NCI-H2196 (cell line): Measurements from ENCODE around the gene ELOB.

ENCODE experiments used
- DNase-seq: peaks from one replicate; lab custom pipeline; 2025; ENCODE audit not compliant: unreplicated experiment; lab: John Stamatoyannopoulos, UW

ELOB gene

GRCh38 chr16:2811703-2812471 lies 34.8 kb upstream of the ELOB start:
- DNase-seq: no peak

- no peak for DNase-seq
Observed at GRCh38 chr16:2810651-2811050, 33.6 kb upstream of the ELOB start.

GRCh38 chr16:2809149-2809760 lies 32.2 kb upstream of the ELOB start:
- no peak for DNase-seq

- DNase-seq: no peak
Observed at GRCh38 chr16:2808181-2808580, 31.1 kb upstream of the ELOB start.

GRCh38 chr16:2806286-2806685 lies 29.2 kb upstream of the ELOB start:
- DNase-seq: no peak

GRCh38 chr16:2804728-2805127 lies 27.6 kb upstream of the ELOB start:
- no peak for DNase-seq

GRCh38 chr16:2803545-2804195 lies 26.6 kb upstream of the ELOB start:
- DNase-seq: no peak

- peak; percentile 33 for DNase-seq
Observed at GRCh38 chr16:2799859-2800226, 22.8 kb upstream of the ELOB start.

GRCh38 chr16:2799205-2799858 lies 22.3 kb upstream of the ELOB start:
- DNase-seq: no peak

- no peak for DNase-seq
Observed at GRCh38 chr16:2798723-2799204, 21.7 kb upstream of the ELOB start.

- no peak for DNase-seq
Observed at GRCh38 chr16:2795395-2796143, 18.5 kb upstream of the ELOB start.

GRCh38 chr16:2792940-2793339 lies 15.9 kb upstream of the ELOB start:
- no peak for DNase-seq

- DNase-seq: no peak
Observed at GRCh38 chr16:2791174-2791573, 14.1 kb upstream of the ELOB start.

GRCh38 chr16:2790631-2791030 lies 13.6 kb upstream of the ELOB start:
- DNase-seq: no peak

- no peak for DNase-seq
Observed at GRCh38 chr16:2787961-2788360, 10.9 kb upstream of the ELOB start.

GRCh38 chr16:2787406-2787805 lies 10.3 kb upstream of the ELOB start, which contains the start of gene PRSS33:
TSS of gene PRSS33 (minus strand) at chr16:2787560. CDS start at chr16:2786547, 1,013 bp downstream.
- no peak for DNase-seq

GRCh38 chr16:2786826-2787151 lies 9.7 kb upstream of the ELOB start:
- no peak for DNase-seq

- DNase-seq: no peak
Observed at GRCh38 chr16:2786061-2786825, 9.2 kb upstream of the ELOB start.

- DNase-seq: peak; percentile 56
Observed at GRCh38 chr16:2785101-2785991, 8.3 kb upstream of the ELOB start.
